ENCODE data around the gene ACADL.

GRCh38 chr2:210147614-210148013 lies 77.6 kb downstream of the ACADL start:
- no peak for TF ChIP-seq EZH2 (IDR thresholded peaks at IDR 0.05; ENCODE audit: borderline replicate concordance, low read depth, low read length, severe bottlenecking)
- TF ChIP-seq POLR2AphosphoS5 (IDR thresholded peaks at IDR 0.05; ENCODE audit: insufficient read depth, low read depth, low read length): no peak
- no peak for TF ChIP-seq CTCF (IDR thresholded peaks at IDR 0.05; ENCODE audit: extremely low read depth in 1 of 2, insufficient read depth in 1 of 2, low read depth in 1 of 2, low read length in 2 of 2)
- no peak for TF ChIP-seq POLR2A (IDR thresholded peaks at IDR 0.05; ENCODE audit: low read depth, low read length)
- TF ChIP-seq JUN (IDR thresholded peaks at IDR 0.05; ENCODE audit: borderline replicate concordance, insufficient read depth, insufficient read length, low read depth): no peak
- TF ChIP-seq FOS (IDR thresholded peaks at IDR 0.05; ENCODE audit: borderline replicate concordance, insufficient read depth, low read length): no peak
- TF ChIP-seq MAX (IDR thresholded peaks at IDR 0.05; ENCODE audit: insufficient read depth, insufficient read length): no peak
- no peak for TF ChIP-seq MYC (IDR thresholded peaks at IDR 0.05; ENCODE audit: low read depth, low read length)

Measured in endothelial cell of umbilical vein (primary cell).